Neural cell (in vitro differentiated cells): ENCODE measurements around the gene CPNE5. TPM values are rescaled to one million over a fixed set of nuclear protein-coding genes. Genes with fewer than 3 reads are reported as not detected.

Experiments
- H2AFZ ChIP-seq: fragments of 200-600, 300-800 bp; sonication (generic), shearing (Covaris generic); 2 replicates; pipeline ENCODE4 v1.6.0; 2014; ENCODE audit warnings: low read depth, mild to moderate bottlenecking, antibody characterized with exemption, low read length, moderate library complexity
- H3F3A ChIP-seq: fragments of 200-600 bp; shearing (Covaris generic); 2 replicates; pipeline ENCODE4 v1.6.1; 2016; ENCODE audit warnings: mild to moderate bottlenecking, moderate library complexity, mixed read lengths, antibody characterized with exemption, low read length; ENCODE audit not compliant: insufficient read depth, poor library complexity, severe bottlenecking
- H3K27ac ChIP-seq: fragments of 200-600, 300-800 bp; sonication (generic), shearing (Covaris generic); 2 replicates; pipeline ENCODE4 v1.5.1; 2014; ENCODE audit warnings: mild to moderate bottlenecking, low read length, moderate library complexity
- H3K27me3 ChIP-seq: fragments of 300-800, 200-600 bp; sonication (generic), shearing (Covaris generic); 2 replicates; pipeline ENCODE4 v1.6.0; 2014; ENCODE audit warnings: mild to moderate bottlenecking, low read depth, low read length, moderate library complexity; ENCODE audit not compliant: insufficient read depth
- H3K36me3 ChIP-seq: fragments of 300-800, 200-600 bp; sonication (generic), shearing (Covaris generic); 2 replicates; pipeline ENCODE4 v1.5.1; 2014; ENCODE audit warnings: mild to moderate bottlenecking, antibody characterized with exemption, low read length, moderate library complexity; ENCODE audit not compliant: insufficient read depth
- H3K4me2 ChIP-seq: fragments of 300-800, 200-600 bp; sonication (generic), shearing (Covaris generic); 2 replicates; pipeline ENCODE4 v1.6.0; 2014; ENCODE audit warnings: mild to moderate bottlenecking, low read length
- H3K4me3 ChIP-seq: fragments of 300-800, 200-600 bp; sonication (generic), shearing (Covaris generic); 2 replicates; pipeline ENCODE4 v1.5.1; 2014; ENCODE audit warnings: mild to moderate bottlenecking, low read length, moderate library complexity
- H3K79me2 ChIP-seq: fragments of 200-600 bp; shearing (Covaris generic); replicated peaks from 2 replicates; pipeline ENCODE4 v1.6.0; 2014; ENCODE audit warnings: mild to moderate bottlenecking, low read length, moderate library complexity; ENCODE audit not compliant: insufficient read depth
- H3K9ac ChIP-seq: fragments of 300-800, 200-600 bp; sonication (generic), shearing (Covaris generic); 2 replicates; pipeline ENCODE4 v1.6.1; 2016; ENCODE audit warnings: mild to moderate bottlenecking, low read length, mixed read lengths
- H3K9me2 ChIP-seq: fragments of 200-600 bp; shearing (Covaris generic); 2 replicates; pipeline ENCODE4 v1.6.1; 2016; ENCODE audit warnings: mild to moderate bottlenecking, low read length, mixed read lengths; ENCODE audit not compliant: insufficient read depth
- H3K9me3 ChIP-seq: fragments of 200-600, 300-800 bp; sonication (generic), shearing (Covaris generic); 2 replicates; pipeline ENCODE4 v1.6.1; 2016; ENCODE audit warnings: mild to moderate bottlenecking, mixed run types, low read length, moderate library complexity, mixed read lengths
- H4K20me1 ChIP-seq: fragments of 200-600 bp; shearing (Covaris generic); 2 replicates; pipeline ENCODE4 v1.6.1; 2016; ENCODE audit warnings: mild to moderate bottlenecking, mixed run types; ENCODE audit not compliant: insufficient read depth
- CTCF ChIP-seq: fragments of 450-650 bp; IDR thresholded peaks from 2 replicates; pipeline ENCODE4 v1.5.1; 2014; ENCODE audit warnings: antibody characterized with exemption, mild to moderate bottlenecking, moderate library complexity; ENCODE audit not compliant: poor library complexity, severe bottlenecking
- EP300 ChIP-seq: fragments of 450-650 bp; conservative IDR thresholded peaks from 2 replicates; pipeline ENCODE4 v1.6.1; 2014; ENCODE audit warnings: antibody characterized with exemption, mild to moderate bottlenecking, moderate library complexity; ENCODE audit not compliant: poor library complexity, severe bottlenecking
- EZH2 ChIP-seq: fragments of 200-600, 300-800 bp; shearing (Covaris generic), sonication (generic); IDR thresholded peaks from 2 replicates; pipeline ENCODE4 v1.6.1; 2014; ENCODE audit warnings: antibody characterized with exemption, low read length, borderline replicate concordance, mild to moderate bottlenecking; ENCODE audit not compliant: insufficient read depth, poor library complexity, severe bottlenecking
- MXI1 ChIP-seq: fragments of 450-650 bp; conservative IDR thresholded peaks from 2 replicates; pipeline ENCODE4 v1.6.1; 2014; ENCODE audit warnings: antibody characterized with exemption, mild to moderate bottlenecking; ENCODE audit not compliant: poor library complexity, severe bottlenecking
- POLR2AphosphoS5 ChIP-seq: IDR thresholded peaks from 2 replicates; pipeline ENCODE4 v1.6.1; 2012
- RAD21 ChIP-seq: fragments of 450-650 bp; conservative IDR thresholded peaks from 2 replicates; pipeline ENCODE4 v1.6.1; 2014; ENCODE audit warnings: antibody characterized with exemption, mild to moderate bottlenecking, moderate library complexity
- REST ChIP-seq: IDR thresholded peaks from 2 replicates; pipeline ENCODE4 v1.6.1; 2012; ENCODE audit warnings: borderline replicate concordance
- SMC3 ChIP-seq: fragments of 450-650 bp; conservative IDR thresholded peaks from 2 replicates; pipeline ENCODE4 v1.6.1; 2014; ENCODE audit warnings: antibody characterized with exemption, mild to moderate bottlenecking, moderate library complexity; ENCODE audit not compliant: poor library complexity
- TAF1 ChIP-seq: IDR thresholded peaks from 2 replicates; pipeline ENCODE4 v1.6.1; 2012; ENCODE audit warnings: low read depth
- polyA plus RNA-seq: library from polyadenylated mRNA; depleted of rRNA; stranded (reverse); fragments of >200 nt; gene quantifications from 2 replicates; pipeline ENCODE4 v1.2.3, GENCODE V29; 2014

Gene CPNE5
- polyA plus RNA-seq, 1 donor from 2014 or later = 8.7 TPM

- no peak overlapping the region for H3K4me3 ChIP-seq
- H3K27me3 ChIP-seq = no peaks in the 10 kb centered on the region
- no peaks in the 10 kb centered on the region for H3K9me2 ChIP-seq
- H3K4me2 ChIP-seq = no peak overlapping the region
- no peak overlapping the region for H2AFZ ChIP-seq
- no peak overlapping the region for H3K9ac ChIP-seq
- H4K20me1 ChIP-seq = no peaks in the 10 kb centered on the region
- H3K36me3 ChIP-seq = no peaks in the 10 kb centered on the region
- TF ChIP-seq MXI1 (no peak), SMC3 (no peak), EZH2 (no peak), RAD21 (no peak), CTCF (no peak), EP300 (no peak), POLR2AphosphoS5 (no peak), REST (no peak), TAF1 (no peak)
- H3K27ac ChIP-seq = no peak overlapping the region
- H3F3A ChIP-seq = no peaks in the 10 kb centered on the region
- no peaks in the 10 kb centered on the region for H3K79me2 ChIP-seq
- peaks cover 2% of the 10 kb centered on the region for H3K9me3 ChIP-seq
Observed at GRCh38 chr6:36702656-36703055, 136.6 kb downstream of the CPNE5 start.

- H3K79me2 ChIP-seq = no peaks in the 10 kb centered on the region
- H3K27me3 ChIP-seq = no peaks in the 10 kb centered on the region
- H3K9me2 ChIP-seq = no peaks in the 10 kb centered on the region
- no peaks in the 10 kb centered on the region for H4K20me1 ChIP-seq
- H3K4me3 ChIP-seq = no peak overlapping the region
- H3K9ac ChIP-seq = no peak overlapping the region
- no peaks in the 10 kb centered on the region for H3K36me3 ChIP-seq
- peaks cover 2% of the 10 kb centered on the region for H3K9me3 ChIP-seq
- TF ChIP-seq POLR2AphosphoS5 = no peak
- TF ChIP-seq MXI1 = no peak
- TF ChIP-seq CTCF = no peak
- TF ChIP-seq EP300 = no peak
- no peak for TF ChIP-seq EZH2
- no peak for TF ChIP-seq TAF1
- H3F3A ChIP-seq = no peaks in the 10 kb centered on the region
- no peak overlapping the region for H3K27ac ChIP-seq
- H3K4me2 ChIP-seq = no peak overlapping the region
- no peak overlapping the region for H2AFZ ChIP-seq
Observed at GRCh38 chr6:36701401-36701991, 137.7 kb downstream of the CPNE5 start.
